SK-N-SH (cell line): Measurements from ENCODE around the gene TXNDC5.

Experiments
- CTCF ChIP-seq: fragments of 200-600 bp; sonication (generic); IDR thresholded peaks from 2 replicates; pipeline ENCODE4 v1.6.1; 2017; ENCODE audit warnings: antibody characterized with exemption, mild to moderate bottlenecking, moderate library complexity
- GABPA ChIP-seq: IDR thresholded peaks from 2 replicates; pipeline ENCODE4 v1.4.0; 2012; ENCODE audit warnings: low read depth, mild to moderate bottlenecking
- NFIC ChIP-seq: IDR thresholded peaks from 2 replicates; pipeline ENCODE4 v1.4.0; 2012; ENCODE audit warnings: borderline replicate concordance
- NRF1 ChIP-seq: IDR thresholded peaks from 2 replicates; pipeline ENCODE4 v1.6.1; 2012; ENCODE audit warnings: low read depth, mild to moderate bottlenecking, low read length
- PBX3 ChIP-seq: IDR thresholded peaks from 2 replicates; pipeline ENCODE4; 2012
- POLR2AphosphoS5 ChIP-seq: IDR thresholded peaks from 2 replicates; pipeline ENCODE4 v1.6.1; 2012; ENCODE audit warnings: low read depth, low read length

GRCh38 chr6:7865781-7866180 lies 44.8 kb downstream of the TXNDC5 start:
- TF ChIP-seq PBX3 (no peak), NRF1 (no peak), NFIC (no peak), POLR2AphosphoS5 (no peak), CTCF (no peak), GABPA (no peak)
